ENCODE data around the gene NUP88.
"Not testable (repeated sequence)": the region's sequence is repeated elsewhere in the genome, so short reads cannot be mapped to it uniquely, and the experiment has no call there.

Gene NUP88

GRCh38 chr17:5434984-5435383 lies 15.5 kb upstream of the NUP88 start:
- Histone ChIP-seq H3K4me1 (ENCODE audit: control insufficient read depth, insufficient read depth, low read length) (peaks cover 11% of the 10 kb centered on the region), H3K4me3 (ENCODE audit: low read length) (no peak overlapping the region), H3K9ac (ENCODE audit: low read length) (no peak overlapping the region), H3K27ac (ENCODE audit: low read depth, low read length) (no peak overlapping the region), H3K27me3 (ENCODE audit: control insufficient read depth, insufficient read depth, low read length) (no peaks in the 10 kb centered on the region), H3K36me3 (ENCODE audit: control insufficient read depth, insufficient read depth, low read length) (peaks cover 34% of the 10 kb centered on the region)

DNA sequence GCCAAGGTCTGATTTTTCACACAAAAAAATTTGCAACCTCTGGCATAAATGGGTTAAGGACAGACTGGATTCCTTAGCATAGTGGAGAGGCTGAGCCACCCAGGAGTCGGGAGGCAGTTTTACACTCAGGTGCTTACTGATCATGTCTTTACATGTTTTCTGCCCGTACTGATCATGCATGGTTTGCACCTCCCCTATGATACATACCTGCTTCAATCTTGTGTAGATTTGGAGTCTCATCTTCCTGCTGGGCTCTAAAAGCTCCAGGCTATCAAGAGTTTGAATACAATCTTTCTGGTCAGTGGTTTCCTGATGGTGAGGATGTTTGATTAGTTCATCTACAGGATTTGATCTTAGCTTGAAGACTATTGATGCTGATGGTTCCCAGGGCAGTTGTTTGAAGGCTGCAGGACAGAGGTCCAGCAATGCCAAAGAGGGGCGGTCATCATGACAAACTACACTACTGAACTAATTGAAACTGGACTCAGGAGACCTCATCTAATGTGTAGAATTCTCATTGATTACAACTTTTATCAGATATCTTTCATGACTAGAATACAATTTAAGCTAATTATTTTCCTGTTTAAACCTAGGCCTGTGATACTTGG lies 12.6 kb upstream of the NUP88 start:
- H3K4me3 ChIP-seq (ENCODE audit: low read length) = no peak overlapping the region
- H3K27ac ChIP-seq (ENCODE audit: low read depth, low read length) = no peak overlapping the region
- H3K4me1 ChIP-seq (ENCODE audit: control insufficient read depth, insufficient read depth, low read length) = no peaks in the 10 kb centered on the region
- no peaks in the 10 kb centered on the region for H3K27me3 ChIP-seq (ENCODE audit: control insufficient read depth, insufficient read depth, low read length)
- H3K9ac ChIP-seq (ENCODE audit: low read length) = no peak overlapping the region
- peaks cover 51% of the 10 kb centered on the region for H3K36me3 ChIP-seq (ENCODE audit: control insufficient read depth, insufficient read depth, low read length)

DNA sequence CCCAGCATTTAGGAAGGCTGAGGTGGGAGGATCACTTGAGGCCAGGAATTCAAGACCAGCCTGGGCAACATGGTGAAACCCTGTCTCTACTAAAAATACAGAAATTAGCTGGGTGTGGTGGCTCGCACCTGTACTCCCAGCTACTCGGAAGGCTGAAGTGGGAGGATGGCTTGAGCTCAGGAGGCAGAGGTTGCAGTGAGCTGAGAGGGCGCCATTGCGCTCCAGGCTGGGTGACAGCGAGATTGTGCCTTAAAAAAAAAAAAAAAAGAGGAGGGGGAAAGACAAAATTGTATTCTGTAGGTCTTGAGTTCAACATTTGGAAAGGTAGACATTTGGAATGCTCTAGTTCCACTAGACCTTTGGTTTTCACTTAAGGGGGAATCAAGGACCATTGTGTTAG lies 11.8 kb upstream of the NUP88 start:
- not testable (repeated sequence) for H3K4me1 ChIP-seq (ENCODE audit: control insufficient read depth, insufficient read depth, low read length); H3K27me3 ChIP-seq (ENCODE audit: control insufficient read depth, insufficient read depth, low read length); H3K27ac ChIP-seq (ENCODE audit: low read depth, low read length); H3K4me3 ChIP-seq (ENCODE audit: low read length); H3K9ac ChIP-seq (ENCODE audit: low read length)
- H3K36me3 ChIP-seq (ENCODE audit: control insufficient read depth, insufficient read depth, low read length) = peaks cover 51% of the 10 kb centered on the region

DNA sequence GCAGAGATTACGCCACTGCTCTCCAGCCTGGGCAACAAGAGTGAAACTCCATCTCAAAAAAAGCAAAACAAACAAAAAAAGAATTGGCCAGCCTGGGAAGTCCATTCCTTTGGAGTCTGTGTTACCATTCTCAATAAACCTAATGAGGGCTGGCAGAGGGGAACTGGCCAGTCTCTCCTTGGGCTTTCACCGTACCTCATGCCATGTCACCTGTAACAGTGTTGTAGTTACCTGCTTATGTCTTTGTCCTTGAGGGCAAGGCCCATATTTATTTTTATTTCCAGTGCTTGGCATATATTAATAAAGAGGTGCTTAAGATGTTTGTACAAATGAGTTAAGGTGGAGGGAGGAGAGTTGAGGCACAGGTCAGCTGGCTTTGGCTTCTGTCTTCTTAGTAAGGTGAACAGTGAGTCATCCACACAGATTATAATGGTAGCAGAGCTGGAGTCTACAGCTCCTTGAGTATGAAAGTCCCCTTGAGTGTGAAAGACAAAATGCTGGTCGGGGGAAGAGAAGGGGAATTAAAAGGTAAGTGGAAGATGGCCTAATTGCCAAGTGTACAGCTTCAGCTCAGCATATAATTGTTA lies 11.0 kb upstream of the NUP88 start:
- no peaks in the 10 kb centered on the region for H3K4me1 ChIP-seq (ENCODE audit: control insufficient read depth, insufficient read depth, low read length)
- no peak overlapping the region for H3K9ac ChIP-seq (ENCODE audit: low read length)
- peaks cover 57% of the 10 kb centered on the region for H3K36me3 ChIP-seq (ENCODE audit: control insufficient read depth, insufficient read depth, low read length)
- no peak overlapping the region for H3K4me3 ChIP-seq (ENCODE audit: low read length)
- H3K27me3 ChIP-seq (ENCODE audit: control insufficient read depth, insufficient read depth, low read length) = no peaks in the 10 kb centered on the region
- H3K27ac ChIP-seq (ENCODE audit: low read depth, low read length) = no peak overlapping the region

GRCh38 chr17:5429191-5429887 lies 9.9 kb upstream of the NUP88 start:
- H3K27ac ChIP-seq (ENCODE audit: low read depth, low read length) = no peak overlapping the region
- H3K9ac ChIP-seq (ENCODE audit: low read length) = no peak overlapping the region
- peaks cover 52% of the 10 kb centered on the region for H3K36me3 ChIP-seq (ENCODE audit: control insufficient read depth, insufficient read depth, low read length)
- no peaks in the 10 kb centered on the region for H3K4me1 ChIP-seq (ENCODE audit: control insufficient read depth, insufficient read depth, low read length)
- no peaks in the 10 kb centered on the region for H3K27me3 ChIP-seq (ENCODE audit: control insufficient read depth, insufficient read depth, low read length)
- H3K4me3 ChIP-seq (ENCODE audit: low read length) = no peak overlapping the region

DNA sequence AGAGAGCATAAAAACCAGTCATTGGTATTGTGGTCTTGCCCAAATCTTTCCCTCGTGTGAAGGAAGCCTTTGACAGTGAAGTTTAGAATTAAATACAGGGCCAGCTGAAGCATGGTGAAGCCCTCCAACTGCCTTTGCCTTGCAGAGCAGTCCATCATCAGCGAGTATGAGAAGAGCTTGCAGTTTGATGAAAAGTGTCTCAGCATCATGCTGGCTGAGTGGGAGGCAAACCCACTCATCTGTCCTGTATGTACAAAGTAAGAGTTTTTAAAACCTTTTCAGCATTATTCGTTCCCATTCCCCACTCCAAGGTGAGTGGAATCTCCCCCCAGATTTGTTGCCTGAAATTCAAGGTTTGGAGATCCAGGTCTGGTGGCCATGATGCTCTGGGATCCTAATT lies 6.4 kb upstream of the NUP88 start:
- Histone ChIP-seq H3K27me3 (ENCODE audit: control insufficient read depth, insufficient read depth, low read length) (no peaks in the 10 kb centered on the region), H3K27ac (ENCODE audit: low read depth, low read length) (no peak overlapping the region), H3K4me3 (ENCODE audit: low read length) (no peak overlapping the region), H3K9ac (ENCODE audit: low read length) (no peak overlapping the region), H3K36me3 (ENCODE audit: control insufficient read depth, insufficient read depth, low read length) (peaks cover 33% of the 10 kb centered on the region), H3K4me1 (ENCODE audit: control insufficient read depth, insufficient read depth, low read length) (peaks cover 1% of the 10 kb centered on the region)

GRCh38 chr17:5424909-5425308 lies 5.4 kb upstream of the NUP88 start:
- H3K4me3 ChIP-seq (ENCODE audit: low read length) = no peak overlapping the region
- H3K27ac ChIP-seq (ENCODE audit: low read depth, low read length) = no peak overlapping the region
- peaks cover 32% of the 10 kb centered on the region for H3K36me3 ChIP-seq (ENCODE audit: control insufficient read depth, insufficient read depth, low read length)
- peaks cover 5% of the 10 kb centered on the region for H3K4me1 ChIP-seq (ENCODE audit: control insufficient read depth, insufficient read depth, low read length)
- no peak overlapping the region for H3K9ac ChIP-seq (ENCODE audit: low read length)
- no peaks in the 10 kb centered on the region for H3K27me3 ChIP-seq (ENCODE audit: control insufficient read depth, insufficient read depth, low read length)

- H3K9ac ChIP-seq (ENCODE audit: low read length) = no peak overlapping the region
- H3K4me1 ChIP-seq (ENCODE audit: control insufficient read depth, insufficient read depth, low read length) = peaks cover 5% of the 10 kb centered on the region
- no peak overlapping the region for H3K27ac ChIP-seq (ENCODE audit: low read depth, low read length)
- peaks cover 15% of the 10 kb centered on the region for H3K36me3 ChIP-seq (ENCODE audit: control insufficient read depth, insufficient read depth, low read length)
- no peaks in the 10 kb centered on the region for H3K27me3 ChIP-seq (ENCODE audit: control insufficient read depth, insufficient read depth, low read length)
- no peak overlapping the region for H3K4me3 ChIP-seq (ENCODE audit: low read length)
These were observed 3.0 kb upstream of the NUP88 start for GRCh38 chr17:5422505-5422904.

GRCh38 chr17:5419959-5420653 lies 644 bp upstream of the NUP88 start, which contains the start of gene RPAIN:
RPAIN (plus strand) TSS chr17:5420182; CDS start chr17:5420211, 29 bp downstream.
- Histone ChIP-seq H3K27me3 (ENCODE audit: control insufficient read depth, insufficient read depth, low read length) (no peaks in the 10 kb centered on the region), H3K9ac (ENCODE audit: low read length) (peak within 1 kb of the TSS; percentile 87), H3K4me3 (ENCODE audit: low read length) (peak within 1 kb of the TSS; percentile 95), H3K4me1 (ENCODE audit: control insufficient read depth, insufficient read depth, low read length) (peaks cover 5% of the 10 kb centered on the region), H3K36me3 (ENCODE audit: control insufficient read depth, insufficient read depth, low read length) (peaks cover 8% of the 10 kb centered on the region), H3K27ac (ENCODE audit: low read depth, low read length) (peak within 1 kb of the TSS; percentile 83)

- H3K27me3 ChIP-seq (ENCODE audit: control insufficient read depth, insufficient read depth, low read length) = no peaks in the 10 kb centered on the region
- peak overlapping the region; percentile 87 for H3K9ac ChIP-seq (ENCODE audit: low read length)
- H3K4me1 ChIP-seq (ENCODE audit: control insufficient read depth, insufficient read depth, low read length) = peaks cover 5% of the 10 kb centered on the region
These were observed 555 bp downstream of the NUP88 start for GRCh38 chr17:5418858-5419355.

GRCh38 chr17:5416901-5417300 lies 2.6 kb downstream of the NUP88 start:
- H3K27me3 ChIP-seq (ENCODE audit: control insufficient read depth, insufficient read depth, low read length) = no peaks in the 10 kb centered on the region
- H3K4me3 ChIP-seq (ENCODE audit: low read length) = no peak overlapping the region
- peaks cover 5% of the 10 kb centered on the region for H3K36me3 ChIP-seq (ENCODE audit: control insufficient read depth, insufficient read depth, low read length)
- no peak overlapping the region for H3K9ac ChIP-seq (ENCODE audit: low read length)
- H3K27ac ChIP-seq (ENCODE audit: low read depth, low read length) = no peak overlapping the region
- H3K4me1 ChIP-seq (ENCODE audit: control insufficient read depth, insufficient read depth, low read length) = peaks cover 5% of the 10 kb centered on the region

More at GRCh38 chr17:5418858-5419355, 555 bp downstream of the NUP88 start:
- Histone ChIP-seq H3K27ac (ENCODE audit: low read depth, low read length) (peak overlapping the region; percentile 83), H3K4me3 (ENCODE audit: low read length) (peak overlapping the region; percentile 95), H3K36me3 (ENCODE audit: control insufficient read depth, insufficient read depth, low read length) (peaks cover 8% of the 10 kb centered on the region)

- H3K27ac ChIP-seq (ENCODE audit: low read depth, low read length) = no peak overlapping the region
- H3K4me3 ChIP-seq (ENCODE audit: low read length) = no peak overlapping the region
- H3K9ac ChIP-seq (ENCODE audit: low read length) = no peak overlapping the region
- H3K4me1 ChIP-seq (ENCODE audit: control insufficient read depth, insufficient read depth, low read length) = no peaks in the 10 kb centered on the region
- peaks cover 6% of the 10 kb centered on the region for H3K36me3 ChIP-seq (ENCODE audit: control insufficient read depth, insufficient read depth, low read length)
- no peaks in the 10 kb centered on the region for H3K27me3 ChIP-seq (ENCODE audit: control insufficient read depth, insufficient read depth, low read length)
These were observed 5.8 kb downstream of the NUP88 start for GRCh38 chr17:5413682-5414081.
